GM03348 (cell line): ENCODE results near the gene TNIP3.
"Not testable (repeated sequence)": the region's sequence is repeated elsewhere in the genome, so short reads cannot be mapped to it uniquely, and the experiment has no call there.

ENCODE experiments used
- DNase-seq: peaks from one replicate; pipeline ENCODE4 v3.0.0; 2012; ENCODE audit warnings: low spot score

TNIP3 gene

DNA sequence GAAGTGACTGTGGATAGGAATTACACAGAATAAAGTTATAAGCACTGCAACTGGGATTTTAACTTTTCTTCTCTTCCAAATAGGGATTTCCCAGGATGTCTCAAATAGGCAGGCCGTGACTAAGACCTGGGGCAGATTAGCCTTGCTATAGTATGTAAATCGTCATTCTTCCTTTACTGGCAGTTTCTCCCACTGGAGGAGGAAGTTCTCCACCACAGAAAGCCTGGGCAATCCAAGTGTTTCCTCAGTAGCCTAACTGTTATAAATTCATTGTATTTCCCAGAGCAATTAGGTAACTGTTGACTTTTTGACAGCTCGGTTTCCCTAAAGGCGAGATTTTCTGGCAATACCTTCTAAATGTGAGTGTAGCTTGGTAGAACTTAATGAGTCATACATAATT, at the start of gene TNIP3:
TNIP3 (minus strand) TSS at position 31 of the 400 bp plus-strand sequence. CDS start 196 bp downstream, outside the sequence.
- peak; percentile 29 for DNase-seq

DNA sequence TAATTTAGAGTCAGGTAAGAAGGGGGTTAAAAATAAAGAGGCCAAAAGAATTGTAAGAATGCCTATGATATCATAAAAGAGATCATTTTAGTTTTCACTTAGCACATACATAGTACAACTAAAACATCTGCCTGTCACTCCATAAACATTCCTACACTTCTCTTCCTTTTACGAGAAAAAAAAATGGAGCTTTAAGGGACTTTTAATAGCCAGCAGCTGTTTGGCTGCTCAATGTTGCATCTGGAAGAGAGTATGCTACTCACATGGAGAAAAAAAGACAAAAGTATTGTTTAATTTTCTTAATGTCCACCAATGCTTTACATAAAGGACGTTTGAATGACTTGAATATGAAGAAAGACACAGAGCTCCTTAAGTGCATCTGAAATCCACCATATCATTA, 48.7 kb upstream of the TNIP3 start:
- no peak for DNase-seq

DNA sequence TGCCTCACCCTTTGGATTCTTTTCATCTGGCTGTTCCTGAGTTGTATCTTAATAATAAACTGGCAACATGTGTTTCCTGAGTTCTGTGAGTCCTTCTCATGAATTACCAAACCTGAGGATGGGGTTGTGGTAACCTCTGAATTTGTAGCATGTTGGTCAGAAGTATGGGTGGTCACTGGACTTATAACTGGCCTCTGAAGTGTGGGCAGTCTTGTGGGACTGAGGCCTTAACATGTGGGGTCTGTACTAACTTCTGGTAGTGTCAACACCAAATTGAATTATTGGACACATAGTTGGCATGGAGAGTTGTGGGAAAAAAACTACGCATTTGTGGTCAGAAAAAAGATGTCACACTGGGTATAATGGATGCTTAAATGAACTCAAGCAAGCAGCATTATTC, 45.0 kb upstream of the TNIP3 start:
- DNase-seq, result no peak

DNA sequence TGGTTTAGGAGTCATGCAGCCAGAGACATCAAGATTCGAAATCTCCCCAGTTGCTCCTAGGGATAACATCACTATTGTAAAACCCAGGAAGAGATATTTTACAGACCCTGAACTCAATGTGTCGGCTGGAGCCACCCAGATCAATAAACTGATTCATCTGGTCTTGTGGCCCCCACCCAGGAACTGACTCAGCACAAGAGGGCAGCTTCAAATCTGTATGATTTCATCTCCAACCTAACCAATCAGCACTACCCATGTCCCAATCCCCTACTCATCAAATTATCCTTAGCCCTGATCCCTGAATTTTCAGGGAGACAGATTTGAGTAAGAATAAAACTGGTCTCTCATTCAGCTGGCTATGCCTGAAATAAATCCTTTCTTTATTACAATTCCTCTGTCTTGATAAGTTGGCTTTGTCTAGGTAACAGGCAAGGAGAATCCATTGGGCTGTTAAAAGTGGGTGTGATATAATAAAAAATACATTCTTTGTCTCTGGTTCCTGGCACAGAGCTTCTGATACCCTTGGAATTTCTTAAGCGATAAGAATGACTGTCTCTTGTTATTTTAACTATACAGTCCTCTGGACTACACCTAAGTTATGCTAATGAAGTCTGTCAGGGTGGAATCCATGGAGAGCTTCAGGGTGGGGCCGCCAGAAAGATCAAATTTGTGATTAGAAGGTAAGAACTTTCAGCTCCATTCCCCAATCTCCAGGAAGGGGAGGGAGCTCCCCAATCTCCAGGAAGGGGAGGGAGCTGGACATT, 44.3 kb upstream of the TNIP3 start:
- DNase-seq, result no peak

DNA sequence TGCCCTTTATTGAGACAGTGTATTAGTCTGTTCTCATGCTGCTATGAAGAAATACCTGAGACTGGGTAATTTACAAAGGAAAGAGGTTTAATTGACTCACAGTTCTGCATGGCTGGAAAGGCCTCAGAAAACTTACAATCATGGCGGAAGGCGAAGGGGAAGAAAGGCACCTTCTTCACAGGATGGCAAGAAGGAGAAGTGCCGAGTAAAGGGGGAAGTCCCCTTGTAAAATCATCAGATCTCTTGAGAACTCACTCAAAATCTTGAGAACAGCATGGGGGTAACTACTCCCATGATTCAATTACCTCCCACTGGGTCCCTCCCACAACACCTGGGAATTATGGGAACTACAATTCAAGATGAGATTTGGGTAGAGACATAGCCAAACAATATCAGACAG, 41.7 kb upstream of the TNIP3 start:
- not testable (repeated sequence) for DNase-seq

- DNase-seq, result no peak
Measured at GRCh38 chr4:121200795-121201472, 36.8 kb upstream of the TNIP3 start.

DNA sequence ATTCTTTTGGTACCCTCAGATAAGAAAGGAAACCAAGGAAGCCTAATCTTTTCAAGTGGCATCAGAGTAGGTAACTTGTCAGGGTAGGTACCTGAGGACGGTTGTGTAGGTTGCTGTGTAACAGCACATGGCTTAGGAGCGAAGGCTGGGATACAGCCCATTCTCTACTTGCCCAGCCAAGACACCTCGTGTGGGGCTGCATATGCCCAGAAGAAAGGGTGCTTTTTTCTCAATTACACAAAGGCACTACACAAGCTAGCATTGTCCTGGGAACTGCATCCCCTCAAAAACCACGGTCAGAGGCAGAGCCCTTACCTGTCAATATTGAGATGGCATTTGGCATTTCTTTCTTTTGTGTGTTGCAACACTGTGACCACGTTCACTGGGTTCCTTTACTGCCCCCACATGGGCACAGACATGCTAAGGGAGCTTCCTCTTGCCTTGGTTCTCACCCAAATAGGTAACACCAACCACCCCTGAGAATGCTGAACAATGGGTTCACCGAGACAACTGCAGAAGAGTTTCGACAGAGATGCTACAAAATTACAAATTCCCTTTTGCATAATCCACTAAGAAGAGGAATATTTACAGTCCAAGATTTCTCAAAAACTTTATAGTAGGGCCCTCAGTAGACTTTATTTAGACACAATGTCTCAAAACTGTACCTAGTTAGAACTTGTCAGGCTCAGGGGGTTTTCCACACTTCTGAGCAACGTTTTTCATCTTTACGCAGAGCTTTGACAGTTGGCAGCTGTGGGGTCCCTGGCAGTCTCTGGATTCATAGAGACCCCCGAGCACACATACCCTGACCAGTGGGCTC, 35.8 kb upstream of the TNIP3 start:
- no peak for DNase-seq

DNA sequence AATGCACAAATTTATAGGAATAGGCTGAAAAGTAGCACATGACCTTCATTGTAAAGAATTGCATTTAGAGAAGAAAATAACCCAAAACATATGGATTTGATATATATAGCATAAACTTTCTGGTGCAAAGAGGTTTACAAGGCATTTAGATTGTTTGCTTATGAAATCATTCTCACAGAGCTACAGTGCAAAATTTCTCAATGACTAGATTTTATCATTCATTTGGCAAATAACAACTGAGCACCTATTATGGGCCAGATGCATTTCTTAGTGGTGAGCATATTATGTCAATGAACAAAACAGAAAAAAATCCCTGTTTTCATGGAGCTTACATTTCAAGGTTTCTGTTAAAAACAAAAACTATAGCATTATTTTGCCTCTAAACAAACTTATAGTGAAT, 34.1 kb upstream of the TNIP3 start:
- peak; percentile 10 for DNase-seq

- no peak for DNase-seq
Measured at GRCh38 chr4:121195649-121196048, 31.5 kb upstream of the TNIP3 start.

- peak; percentile 52 for DNase-seq
Measured at GRCh38 chr4:121192480-121192879, 28.4 kb upstream of the TNIP3 start.

DNA sequence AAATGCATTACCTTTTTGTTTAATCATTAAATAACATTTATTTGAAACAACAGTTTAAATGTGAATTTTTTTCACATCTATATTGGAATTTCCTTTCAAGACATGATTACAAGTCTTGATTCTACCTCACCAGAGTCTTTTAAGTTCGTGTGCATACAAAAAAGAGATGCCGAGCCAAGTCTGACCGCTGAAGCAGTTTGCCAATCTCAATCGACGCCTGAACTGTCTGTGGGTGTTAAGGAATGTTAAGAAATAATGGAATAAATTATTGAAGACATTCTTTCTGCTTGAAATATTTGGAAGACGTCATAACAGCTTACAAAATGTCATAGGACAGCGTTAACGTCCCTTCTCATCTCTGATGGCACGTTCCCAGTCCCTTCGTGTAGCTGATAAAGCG, 27.9 kb upstream of the TNIP3 start:
- DNase-seq, result no peak

- DNase-seq, result no peak
Measured at GRCh38 chr4:121191361-121191760, 27.2 kb upstream of the TNIP3 start.

GRCh38 chr4:121190389-121190788, 26.3 kb upstream of the TNIP3 start:
- no peak for DNase-seq

DNA sequence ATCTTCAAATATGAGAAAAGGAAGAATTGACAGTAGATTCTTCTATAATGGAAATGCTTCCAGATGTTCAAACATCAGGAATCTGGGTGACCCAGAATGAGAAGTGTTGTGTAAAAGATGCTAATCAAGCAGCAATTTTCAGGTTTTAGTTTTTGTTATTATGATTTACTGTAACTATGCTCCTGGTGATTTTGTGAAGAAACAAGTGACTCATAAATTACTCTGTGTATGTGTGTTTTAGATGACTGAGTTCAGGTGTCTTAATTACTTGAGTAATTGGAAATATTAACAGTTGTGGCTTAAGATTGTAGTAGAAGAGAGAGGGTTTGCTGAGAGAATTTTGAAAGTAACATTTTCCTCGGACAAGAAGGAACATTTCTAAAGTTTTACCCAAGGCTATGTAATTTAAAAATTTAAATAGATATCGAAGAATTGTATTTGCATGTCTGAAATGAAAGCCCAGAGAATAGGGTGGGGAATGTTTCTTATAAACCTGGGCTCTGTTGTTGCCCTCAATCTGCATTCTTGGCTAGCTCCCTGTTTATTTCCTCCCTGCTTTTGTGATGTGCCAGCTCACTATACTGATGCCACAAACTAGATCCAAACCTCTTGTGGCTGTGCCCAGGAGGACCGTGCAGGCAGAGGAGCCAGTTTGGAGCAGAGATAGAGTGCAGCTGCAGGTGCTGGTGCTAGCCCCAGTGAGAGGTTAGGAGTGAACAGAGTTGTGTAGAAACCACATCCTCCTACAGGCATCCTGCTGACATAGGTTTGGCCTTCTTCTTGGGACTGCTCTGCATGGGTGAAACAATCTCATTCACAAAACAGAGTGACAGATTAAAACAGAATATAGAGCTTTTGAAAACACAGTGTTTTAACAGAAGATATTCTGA, 25.4 kb upstream of the TNIP3 start:
- DNase-seq, result no peak

DNA sequence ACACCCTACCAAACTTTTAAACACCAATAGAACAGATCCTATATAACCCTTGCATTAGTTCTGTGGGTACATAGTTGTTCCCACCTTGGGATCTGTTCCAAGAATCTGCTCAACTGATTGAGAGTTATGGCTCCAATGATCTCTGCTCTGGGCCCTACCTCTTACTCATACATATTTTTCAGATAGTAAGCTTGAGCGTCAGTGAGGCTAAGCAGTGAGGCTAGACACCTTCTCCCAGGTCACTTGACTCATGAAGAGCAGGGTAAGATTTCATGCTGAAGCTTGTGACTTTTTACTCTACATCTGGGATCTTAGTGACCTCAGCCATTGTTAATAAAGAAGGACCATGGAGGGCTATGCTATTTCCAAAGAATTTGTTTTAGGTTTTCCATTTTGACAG, 23.1 kb upstream of the TNIP3 start:
- no peak for DNase-seq

- no peak for DNase-seq
Measured at GRCh38 chr4:121185960-121186359, 21.8 kb upstream of the TNIP3 start.

GRCh38 chr4:121183989-121184388, 19.9 kb upstream of the TNIP3 start:
- DNase-seq, result no peak

GRCh38 chr4:121183361-121183760, 19.2 kb upstream of the TNIP3 start:
- no peak for DNase-seq

DNA sequence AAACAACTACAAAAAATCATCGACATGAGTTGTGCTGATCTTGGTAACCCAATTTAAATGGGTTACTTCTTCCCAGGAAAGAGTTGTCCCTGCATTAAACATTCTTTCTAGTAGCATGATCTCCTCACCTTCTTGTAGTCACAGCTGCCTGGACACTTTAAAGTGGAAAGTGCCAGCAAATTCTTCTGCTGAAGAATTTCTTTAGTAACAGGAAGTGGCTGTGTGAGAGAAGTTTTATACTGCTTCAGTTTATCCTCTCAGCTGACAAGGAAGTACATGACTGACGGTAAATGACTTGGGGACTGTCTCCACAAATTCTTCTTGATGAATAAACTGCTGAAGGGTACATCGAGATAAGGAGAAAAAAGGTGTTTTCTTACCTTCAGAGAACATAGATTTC, 18.2 kb upstream of the TNIP3 start:
- peak; percentile 29 for DNase-seq

GRCh38 chr4:121181493-121181892, 17.4 kb upstream of the TNIP3 start:
- no peak for DNase-seq

- no peak for DNase-seq
Measured at GRCh38 chr4:121180558-121180957, 16.4 kb upstream of the TNIP3 start.
